ENCODE results near the gene CTNNB1. TPM values are rescaled to one million over a fixed set of nuclear protein-coding genes. Genes with fewer than 3 reads are reported as not detected.

Gene CTNNB1
- total and polyA plus RNA-seq, 2 of the 13 experiments (the other 11 are each of a cell fraction or from before 2014, with no cell fraction given) = 398 to 489 TPM

DNA sequence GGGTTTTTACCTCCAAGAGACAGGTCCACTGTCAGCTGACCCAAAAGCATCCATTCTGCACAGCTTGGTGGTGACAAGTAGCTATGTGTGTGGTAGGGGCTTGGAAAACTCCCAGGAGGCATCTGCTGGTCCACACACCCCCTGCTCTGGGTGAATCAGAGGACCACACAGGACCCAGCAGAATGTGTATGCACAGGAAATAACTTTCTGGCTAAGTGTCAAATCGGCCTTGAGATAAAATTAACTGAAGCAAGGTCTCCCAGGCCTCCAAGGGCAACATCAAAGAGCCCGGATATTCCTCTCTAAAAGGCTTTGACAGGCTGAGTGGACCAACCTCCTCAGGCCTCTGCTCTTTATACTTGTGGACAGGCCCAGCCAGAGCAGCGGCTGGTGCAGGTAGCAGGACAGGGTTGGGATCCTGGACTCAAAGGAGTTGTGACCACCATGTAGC is 66.5 kb downstream of the CTNNB1 start (continued):
- TF ChIP-seq, protein P1, sequence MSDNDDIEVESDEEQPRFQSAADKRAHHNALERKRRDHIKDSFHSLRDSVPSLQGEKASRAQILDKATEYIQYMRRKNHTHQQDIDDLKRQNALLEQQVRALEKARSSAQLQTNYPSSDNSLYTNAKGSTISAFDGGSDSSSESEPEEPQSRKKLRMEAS (IDR thresholded peaks at IDR 0.05) = no peak; the same call in 1 of the 2 replicates
- TF ChIP-seq GATAD2A (CRISPR knock-in tag; IDR thresholded peaks at IDR 0.05) (peak; percentile 55), SAP130 (CRISPR knock-in tag; IDR thresholded peaks at IDR 0.05; ENCODE audit: low read depth) (peak; percentile 66; the same call in 1 of the 2 replicates), RNF2 (conservative IDR thresholded peaks at IDR 0.05; ENCODE audit: low read depth) (no peak), ZNF724P (CRISPR knock-in tag; IDR thresholded peaks at IDR 0.05; ENCODE audit: borderline replicate concordance) (no peak), RFX1 (IDR thresholded peaks at IDR 0.05) (no peak), SOX13 (IDR thresholded peaks at IDR 0.05) (peak; percentile 41; the same call in 1 of the 2 replicates), SOX13 (CRISPR knock-in tag; conservative IDR thresholded peaks at IDR 0.05 in 1 of 2, IDR thresholded peaks at IDR 0.05 in 1 of 2) (peak in 1 of 2 experiments; percentile 79; a peak in 1 of 4 replicates), HES4 (CRISPR knock-in tag; IDR thresholded peaks at IDR 0.05; ENCODE audit: borderline replicate concordance) (no peak), ZNF331 (CRISPR knock-in tag; IDR thresholded peaks at IDR 0.05) (peak; percentile 48; the same call in 1 of the 2 replicates), BCL6 (CRISPR knock-in tag; IDR thresholded peaks at IDR 0.05) (peak; percentile 59; the same call in 1 of the 2 replicates), MED8 (CRISPR knock-in tag; IDR thresholded peaks at IDR 0.05; ENCODE audit: insufficient replicate concordance) (no peak), CEBPG (CRISPR knock-in tag; IDR thresholded peaks at IDR 0.05) (peak; percentile 16), HOXA7 (CRISPR knock-in tag; IDR thresholded peaks at IDR 0.05) (no peak), ZNF883 (CRISPR knock-in tag; IDR thresholded peaks at IDR 0.05; ENCODE audit: not compliant biosample characterization) (no peak), U2AF2 (IDR thresholded peaks at IDR 0.05; ENCODE audit: low read depth, low read length) (no peak), SIN3B (IDR thresholded peaks at IDR 0.05; ENCODE audit: low read length) (no peak), PCBP1 (IDR thresholded peaks at IDR 0.05; ENCODE audit: borderline replicate concordance, low read depth, low read length) (no peak), MLLT10 (CRISPR knock-in tag; IDR thresholded peaks at IDR 0.05) (no peak), ZNF782 (CRISPR knock-in tag; IDR thresholded peaks at IDR 0.05; ENCODE audit: borderline replicate concordance) (no peak), PAF1 (CRISPR knock-in tag; IDR thresholded peaks at IDR 0.05) (no peak), ZKSCAN8 (CRISPR knock-in tag; IDR thresholded peaks at IDR 0.05; ENCODE audit: borderline replicate concordance) (no peak), ZNF878 (CRISPR knock-in tag; IDR thresholded peaks at IDR 0.05) (no peak; the same call in 1 of the 2 replicates)
- TF ChIP-seq, protein P2, sequence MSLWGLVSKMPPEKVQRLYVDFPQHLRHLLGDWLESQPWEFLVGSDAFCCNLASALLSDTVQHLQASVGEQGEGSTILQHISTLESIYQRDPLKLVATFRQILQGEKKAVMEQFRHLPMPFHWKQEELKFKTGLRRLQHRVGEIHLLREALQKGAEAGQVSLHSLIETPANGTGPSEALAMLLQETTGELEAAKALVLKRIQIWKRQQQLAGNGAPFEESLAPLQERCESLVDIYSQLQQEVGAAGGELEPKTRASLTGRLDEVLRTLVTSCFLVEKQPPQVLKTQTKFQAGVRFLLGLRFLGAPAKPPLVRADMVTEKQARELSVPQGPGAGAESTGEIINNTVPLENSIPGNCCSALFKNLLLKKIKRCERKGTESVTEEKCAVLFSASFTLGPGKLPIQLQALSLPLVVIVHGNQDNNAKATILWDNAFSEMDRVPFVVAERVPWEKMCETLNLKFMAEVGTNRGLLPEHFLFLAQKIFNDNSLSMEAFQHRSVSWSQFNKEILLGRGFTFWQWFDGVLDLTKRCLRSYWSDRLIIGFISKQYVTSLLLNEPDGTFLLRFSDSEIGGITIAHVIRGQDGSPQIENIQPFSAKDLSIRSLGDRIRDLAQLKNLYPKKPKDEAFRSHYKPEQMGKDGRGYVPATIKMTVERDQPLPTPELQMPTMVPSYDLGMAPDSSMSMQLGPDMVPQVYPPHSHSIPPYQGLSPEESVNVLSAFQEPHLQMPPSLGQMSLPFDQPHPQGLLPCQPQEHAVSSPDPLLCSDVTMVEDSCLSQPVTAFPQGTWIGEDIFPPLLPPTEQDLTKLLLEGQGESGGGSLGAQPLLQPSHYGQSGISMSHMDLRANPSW (CRISPR knock-in tag; IDR thresholded peaks at IDR 0.05; ENCODE audit: borderline replicate concordance) = no peak
- TF ChIP-seq, protein P3, sequence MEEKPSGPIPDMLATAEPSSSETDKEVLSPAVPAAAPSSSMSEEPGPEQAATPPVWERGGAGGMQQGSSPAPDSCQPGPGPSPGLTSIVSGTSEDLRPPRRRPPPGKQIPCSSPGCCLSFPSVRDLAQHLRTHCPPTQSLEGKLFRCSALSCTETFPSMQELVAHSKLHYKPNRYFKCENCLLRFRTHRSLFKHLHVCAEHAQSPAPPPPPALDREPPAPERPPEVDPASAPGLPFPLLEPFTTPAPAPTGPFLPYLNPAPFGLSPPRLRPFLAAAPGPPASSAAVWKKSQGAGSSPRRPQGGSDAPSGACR (CRISPR knock-in tag; IDR thresholded peaks at IDR 0.05) = no peak
- TF ChIP-seq, protein P4, sequence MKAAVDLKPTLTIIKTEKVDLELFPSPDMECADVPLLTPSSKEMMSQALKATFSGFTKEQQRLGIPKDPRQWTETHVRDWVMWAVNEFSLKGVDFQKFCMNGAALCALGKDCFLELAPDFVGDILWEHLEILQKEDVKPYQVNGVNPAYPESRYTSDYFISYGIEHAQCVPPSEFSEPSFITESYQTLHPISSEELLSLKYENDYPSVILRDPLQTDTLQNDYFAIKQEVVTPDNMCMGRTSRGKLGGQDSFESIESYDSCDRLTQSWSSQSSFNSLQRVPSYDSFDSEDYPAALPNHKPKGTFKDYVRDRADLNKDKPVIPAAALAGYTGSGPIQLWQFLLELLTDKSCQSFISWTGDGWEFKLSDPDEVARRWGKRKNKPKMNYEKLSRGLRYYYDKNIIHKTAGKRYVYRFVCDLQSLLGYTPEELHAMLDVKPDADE (CRISPR knock-in tag; IDR thresholded peaks at IDR 0.05) = no peak
- TF ChIP-seq, protein P5, sequence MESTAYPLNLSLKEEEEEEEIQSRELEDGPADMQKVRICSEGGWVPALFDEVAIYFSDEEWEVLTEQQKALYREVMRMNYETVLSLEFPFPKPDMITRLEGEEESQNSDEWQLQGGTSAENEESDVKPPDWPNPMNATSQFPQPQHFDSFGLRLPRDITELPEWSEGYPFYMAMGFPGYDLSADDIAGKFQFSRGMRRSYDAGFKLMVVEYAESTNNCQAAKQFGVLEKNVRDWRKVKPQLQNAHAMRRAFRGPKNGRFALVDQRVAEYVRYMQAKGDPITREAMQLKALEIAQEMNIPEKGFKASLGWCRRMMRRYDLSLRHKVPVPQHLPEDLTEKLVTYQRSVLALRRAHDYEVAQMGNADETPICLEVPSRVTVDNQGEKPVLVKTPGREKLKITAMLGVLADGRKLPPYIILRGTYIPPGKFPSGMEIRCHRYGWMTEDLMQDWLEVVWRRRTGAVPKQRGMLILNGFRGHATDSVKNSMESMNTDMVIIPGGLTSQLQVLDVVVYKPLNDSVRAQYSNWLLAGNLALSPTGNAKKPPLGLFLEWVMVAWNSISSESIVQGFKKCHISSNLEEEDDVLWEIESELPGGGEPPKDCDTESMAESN (CRISPR knock-in tag; conservative IDR thresholded peaks at IDR 0.05) = no peak

All from HepG2 (cell line).